Measurements from ENCODE around the gene C17orf67.

C17orf67 gene

GRCh38 chr17:56845934-56846333 lies 12.2 kb upstream of the C17orf67 start:
- no peak for DNase-seq (ENCODE audit: extremely low read depth, insufficient read length)
- TF ChIP-seq, protein P1, sequence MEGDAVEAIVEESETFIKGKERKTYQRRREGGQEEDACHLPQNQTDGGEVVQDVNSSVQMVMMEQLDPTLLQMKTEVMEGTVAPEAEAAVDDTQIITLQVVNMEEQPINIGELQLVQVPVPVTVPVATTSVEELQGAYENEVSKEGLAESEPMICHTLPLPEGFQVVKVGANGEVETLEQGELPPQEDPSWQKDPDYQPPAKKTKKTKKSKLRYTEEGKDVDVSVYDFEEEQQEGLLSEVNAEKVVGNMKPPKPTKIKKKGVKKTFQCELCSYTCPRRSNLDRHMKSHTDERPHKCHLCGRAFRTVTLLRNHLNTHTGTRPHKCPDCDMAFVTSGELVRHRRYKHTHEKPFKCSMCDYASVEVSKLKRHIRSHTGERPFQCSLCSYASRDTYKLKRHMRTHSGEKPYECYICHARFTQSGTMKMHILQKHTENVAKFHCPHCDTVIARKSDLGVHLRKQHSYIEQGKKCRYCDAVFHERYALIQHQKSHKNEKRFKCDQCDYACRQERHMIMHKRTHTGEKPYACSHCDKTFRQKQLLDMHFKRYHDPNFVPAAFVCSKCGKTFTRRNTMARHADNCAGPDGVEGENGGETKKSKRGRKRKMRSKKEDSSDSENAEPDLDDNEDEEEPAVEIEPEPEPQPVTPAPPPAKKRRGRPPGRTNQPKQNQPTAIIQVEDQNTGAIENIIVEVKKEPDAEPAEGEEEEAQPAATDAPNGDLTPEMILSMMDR (IDR thresholded peaks at IDR 0.05; ENCODE audit: insufficient read depth, low read length, poor library complexity, severe bottlenecking), result no peak
- Histone ChIP-seq H3K27me3 (replicated peaks; ENCODE audit: control insufficient read depth, insufficient read depth, low read length) (no peaks in the 10 kb centered on the region), H3K36me3 (ENCODE audit: control insufficient read depth, insufficient read depth, low read length) (peaks cover 3% of the 10 kb centered on the region), H3K4me3 (replicated peaks; ENCODE audit: low read depth, low read length) (no peak overlapping the region)

DNA sequence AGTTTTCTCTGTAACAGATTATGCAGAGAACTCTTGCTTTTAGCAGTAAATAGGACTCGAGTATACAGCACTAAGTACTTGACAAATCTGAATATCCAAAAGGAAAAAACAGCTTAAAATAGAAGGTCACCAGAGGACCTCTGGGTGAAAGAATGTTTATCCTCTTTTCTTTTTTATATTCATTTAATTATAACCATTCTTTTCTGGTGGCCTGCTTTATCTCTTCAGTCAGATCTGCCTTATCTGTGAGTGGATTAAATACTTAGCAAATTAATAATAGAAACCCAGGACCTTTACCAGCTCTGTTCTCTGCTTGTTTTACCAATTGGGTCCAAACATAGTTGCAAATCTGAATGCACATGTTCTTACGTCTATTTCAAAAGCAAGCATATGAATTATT lies 8.9 kb upstream of the C17orf67 start:
- TF ChIP-seq, protein P1 (IDR thresholded peaks at IDR 0.05; ENCODE audit: insufficient read depth, low read length, poor library complexity, severe bottlenecking), result no peak
- no peak for DNase-seq (ENCODE audit: extremely low read depth, insufficient read length)
- Histone ChIP-seq H3K27me3 (replicated peaks; ENCODE audit: control insufficient read depth, insufficient read depth, low read length) (no peaks in the 10 kb centered on the region), H3K4me3 (replicated peaks; ENCODE audit: low read depth, low read length) (no peak overlapping the region), H3K36me3 (ENCODE audit: control insufficient read depth, insufficient read depth, low read length) (peaks cover 1% of the 10 kb centered on the region)

DNA sequence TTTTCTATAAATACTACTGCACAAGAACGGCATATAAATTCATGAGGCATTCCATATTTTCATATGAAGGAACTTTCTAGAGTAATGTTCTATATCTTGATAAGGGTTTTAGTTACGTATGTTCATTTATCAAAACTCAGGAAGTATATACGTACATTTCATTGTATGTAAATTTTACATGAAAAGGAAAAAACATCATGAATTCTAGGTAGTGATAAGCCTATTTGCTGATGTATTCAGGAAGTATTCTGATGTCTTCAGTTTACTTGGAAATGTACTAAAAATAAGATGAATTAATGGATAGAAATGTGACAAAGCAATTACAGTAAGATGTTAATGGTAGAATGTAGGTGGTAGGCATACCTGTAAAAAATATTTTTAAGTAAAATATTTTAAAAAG lies 5.0 kb upstream of the C17orf67 start:
- DNase-seq (ENCODE audit: extremely low read depth, insufficient read length), result no peak
- peaks cover 1% of the 10 kb centered on the region for H3K36me3 ChIP-seq (ENCODE audit: control insufficient read depth, insufficient read depth, low read length)
- no peaks in the 10 kb centered on the region for H3K27me3 ChIP-seq (replicated peaks; ENCODE audit: control insufficient read depth, insufficient read depth, low read length)
- no peak overlapping the region for H3K4me3 ChIP-seq (replicated peaks; ENCODE audit: low read depth, low read length)
- TF ChIP-seq, protein P1 (IDR thresholded peaks at IDR 0.05; ENCODE audit: insufficient read depth, low read length, poor library complexity, severe bottlenecking), result no peak

GRCh38 chr17:56835264-56835585 lies 1.5 kb upstream of the C17orf67 start:
- no peak for DNase-seq (ENCODE audit: extremely low read depth, insufficient read length)
- Histone ChIP-seq H3K36me3 (ENCODE audit: control insufficient read depth, insufficient read depth, low read length) (peaks cover 4% of the 10 kb centered on the region), H3K4me3 (replicated peaks; ENCODE audit: low read depth, low read length) (peak overlapping the region; percentile 84), H3K27me3 (replicated peaks; ENCODE audit: control insufficient read depth, insufficient read depth, low read length) (no peaks in the 10 kb centered on the region)
- TF ChIP-seq, protein P1 (IDR thresholded peaks at IDR 0.05; ENCODE audit: insufficient read depth, low read length, poor library complexity, severe bottlenecking), result no peak

DNA sequence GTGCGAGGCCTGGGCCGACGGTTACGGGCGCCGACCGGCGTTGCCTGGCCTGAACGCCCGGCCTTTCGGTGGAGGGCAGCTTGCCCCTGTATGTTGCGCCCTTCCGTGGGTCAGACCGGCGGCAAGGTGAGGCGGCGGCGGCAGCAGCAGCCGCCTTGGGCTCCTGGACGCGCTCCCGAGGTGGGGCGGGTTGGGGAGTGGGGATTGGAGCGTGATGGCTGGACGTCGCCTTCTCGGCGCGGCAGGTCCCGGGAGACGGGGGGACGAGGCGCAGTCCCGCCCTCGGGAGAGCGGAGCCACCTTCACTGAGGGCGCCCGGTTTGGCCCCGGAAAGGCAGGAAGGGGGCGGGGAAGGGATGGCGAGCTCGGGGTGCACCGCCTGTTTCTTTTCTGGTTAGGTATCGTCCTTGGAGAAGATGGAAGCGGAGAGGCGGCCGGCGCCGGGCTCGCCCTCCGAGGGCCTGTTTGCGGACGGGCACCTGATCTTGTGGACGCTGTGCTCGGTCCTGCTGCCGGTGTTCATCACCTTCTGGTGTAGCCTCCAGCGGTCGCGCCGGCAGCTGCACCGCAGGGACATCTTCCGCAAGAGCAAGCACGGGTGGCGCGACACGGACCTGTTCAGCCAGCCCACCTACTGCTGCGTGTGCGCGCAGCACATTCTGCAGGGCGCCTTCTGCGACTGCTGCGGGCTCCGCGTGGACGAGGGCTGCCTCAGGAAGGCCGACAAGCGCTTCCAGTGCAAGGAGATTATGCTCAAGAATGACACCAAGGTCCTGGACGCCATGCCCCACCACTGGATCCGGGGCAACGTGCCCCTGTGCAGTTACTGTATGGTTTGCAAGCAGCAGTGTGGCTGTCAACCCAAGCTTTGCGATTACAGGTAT lies 902 bp upstream of the C17orf67 start:
- peak; percentile 84 for DNase-seq (ENCODE audit: extremely low read depth, insufficient read length)
- H3K36me3 ChIP-seq (ENCODE audit: control insufficient read depth, insufficient read depth, low read length), result peaks cover 4% of the 10 kb centered on the region; the same call in 1 of the 2 replicates
- peak overlapping the region; percentile 84 for H3K4me3 ChIP-seq (replicated peaks; ENCODE audit: low read depth, low read length)
- no peaks in the 10 kb centered on the region for H3K27me3 ChIP-seq (replicated peaks; ENCODE audit: control insufficient read depth, insufficient read depth, low read length)
- TF ChIP-seq, protein P1 (IDR thresholded peaks at IDR 0.05; ENCODE audit: insufficient read depth, low read length, poor library complexity, severe bottlenecking), result peak; percentile 37

Data from GM06990 (cell line).